Kidney epithelial cell (primary cell): ENCODE data around the gene LENG1. TPM values are rescaled to one million over a fixed set of nuclear protein-coding genes. Genes with fewer than 3 reads are reported as not detected.

Source experiments
- DNase-seq: peaks from one replicate; pipeline ENCODE4 v3.0.0-alpha.2; 2010; ENCODE audit warnings: low read depth
- H3K27me3 ChIP-seq: 2 replicates; pipeline ENCODE4 v1.6.0; 2011; ENCODE audit warnings: low read length; ENCODE audit not compliant: control insufficient read depth, insufficient read depth
- H3K36me3 ChIP-seq: 2 replicates; pipeline ENCODE4 v1.5.1; 2011; ENCODE audit warnings: low read length; ENCODE audit not compliant: control insufficient read depth, insufficient read depth
- H3K4me3 ChIP-seq: 2 replicates; pipeline ENCODE4 v1.5.1; 2011; ENCODE audit warnings: low read depth, mild to moderate bottlenecking, control low read depth, low read length
- CTCF ChIP-seq: IDR thresholded peaks from 2 replicates; pipeline ENCODE4 v1.5.1; 2011; ENCODE audit warnings: mild to moderate bottlenecking, moderate library complexity, low read length, control low read depth, inconsistent platforms; ENCODE audit not compliant: insufficient read depth, poor library complexity, severe bottlenecking
- total RNA-seq: library from RNA; depleted of rRNA; stranded (reverse); fragments of >200 nt; gene quantifications from 2 replicates; pipeline ENCODE4 v1.2.3, GENCODE V29; 2015

The LENG1 gene
- total RNA-seq, 1 donor from 2014 or later: 7.5 TPM

DNA sequence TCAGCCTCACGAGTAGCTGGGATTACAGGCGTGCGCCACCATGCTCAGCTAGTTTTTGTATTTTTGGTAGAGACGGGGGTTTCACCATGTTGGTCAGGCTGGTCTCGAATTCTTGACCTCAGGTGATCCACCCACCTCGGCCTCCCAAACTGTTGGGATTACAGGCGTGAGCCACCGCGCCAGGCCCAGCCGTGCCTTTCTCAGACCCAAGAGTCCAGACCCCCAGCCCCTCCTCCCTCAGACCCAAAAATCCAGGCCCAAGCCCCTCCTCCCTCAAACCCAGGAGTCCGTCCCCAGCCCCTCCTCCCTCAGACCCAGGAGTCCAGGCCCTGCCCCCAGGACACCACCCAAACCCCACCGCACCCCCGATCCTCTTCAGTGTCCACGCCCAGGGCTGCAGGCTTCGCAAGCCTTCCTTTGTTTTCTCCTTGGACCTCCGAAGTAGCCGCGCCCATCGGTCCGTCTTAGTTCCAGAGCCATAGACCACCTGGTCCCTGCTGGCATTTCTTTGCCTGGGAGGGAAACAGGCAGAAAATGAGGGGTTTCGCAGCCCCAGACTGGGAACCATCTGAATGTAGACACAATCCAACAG, 9.7 kb upstream of the LENG1 start:
- no peaks in the 10 kb centered on the region for H3K36me3 ChIP-seq
- H3K4me3 ChIP-seq: no peak overlapping the region
- DNase-seq: no peak

GRCh38 chr19:54168174-54168917, 8.8 kb upstream of the LENG1 start:
- no peak for DNase-seq
- Histone ChIP-seq H3K36me3 (no peaks in the 10 kb centered on the region), H3K4me3 (no peak overlapping the region), H3K27me3 (peaks cover 7% of the 10 kb centered on the region)
- TF ChIP-seq CTCF: peak; percentile 94

More for the DNA sequence above, 9.7 kb upstream of the LENG1 start:
- H3K27me3 ChIP-seq: peaks cover 6% of the 10 kb centered on the region
- no peak for TF ChIP-seq CTCF

DNA sequence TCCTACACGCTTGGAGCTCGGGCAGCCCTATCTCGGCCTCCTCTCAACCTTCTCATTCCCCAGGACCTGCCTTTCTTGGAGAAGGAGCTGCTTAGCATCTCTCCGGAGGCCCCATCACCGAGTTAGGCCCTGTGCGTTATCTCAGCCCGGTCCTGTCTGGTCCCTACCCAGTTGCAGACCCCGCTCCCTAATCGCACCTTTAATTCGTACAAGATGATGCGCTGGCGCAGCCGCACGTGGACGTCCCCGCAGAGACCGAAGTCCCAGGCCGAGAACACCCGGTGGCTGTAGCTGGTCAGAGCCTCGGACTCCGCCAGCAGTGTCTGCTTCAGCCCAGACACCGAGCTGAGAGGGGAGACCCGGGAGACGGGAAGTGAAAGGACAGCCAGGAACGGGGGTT, 5.7 kb upstream of the LENG1 start:
- Histone ChIP-seq H3K27me3 (peaks cover 5% of the 10 kb centered on the region), H3K36me3 (no peaks in the 10 kb centered on the region), H3K4me3 (no peak overlapping the region)
- TF ChIP-seq CTCF: no peak
- no peak for DNase-seq

DNA sequence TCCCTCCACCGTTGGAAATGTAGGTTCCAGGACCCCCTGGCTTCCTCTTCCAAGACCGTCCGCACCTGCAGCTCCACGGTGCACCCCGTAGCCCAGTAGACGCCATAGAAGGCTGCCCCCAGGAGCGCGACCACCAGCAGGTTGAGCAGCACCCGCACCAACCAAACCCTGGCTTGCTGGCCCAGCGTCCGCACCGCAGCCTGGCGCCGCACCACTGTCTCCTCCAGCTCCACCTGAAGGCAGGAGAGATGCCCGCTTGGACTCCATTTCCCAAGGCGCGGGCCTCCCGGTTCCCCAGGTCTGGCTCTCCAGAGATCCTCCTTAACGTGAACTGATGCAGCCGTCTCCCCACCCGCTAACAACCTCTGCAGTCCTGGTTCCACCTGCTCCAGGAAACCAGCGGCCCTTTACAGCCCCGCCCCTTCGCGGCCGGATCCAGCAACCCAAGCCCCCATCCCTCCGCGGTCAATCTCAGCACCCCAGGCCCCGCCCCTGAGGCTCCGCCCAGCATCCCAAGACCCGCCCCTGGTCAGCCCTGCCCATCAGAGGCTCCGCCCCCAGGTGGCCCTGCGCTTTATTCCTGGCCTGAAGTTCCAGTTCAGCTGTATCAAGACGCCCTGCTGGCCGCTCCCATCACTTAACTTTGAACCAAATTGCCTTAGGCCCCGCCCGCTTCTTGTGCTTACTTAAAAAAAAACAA, 5.0 kb upstream of the LENG1 start:
- no peak for TF ChIP-seq CTCF
- peaks cover 5% of the 10 kb centered on the region for H3K27me3 ChIP-seq
- no peak for DNase-seq
- no peak overlapping the region for H3K4me3 ChIP-seq
- no peaks in the 10 kb centered on the region for H3K36me3 ChIP-seq

GRCh38 chr19:54162884-54163283, 3.4 kb upstream of the LENG1 start:
- Histone ChIP-seq H3K4me3 (no peak overlapping the region), H3K36me3 (no peaks in the 10 kb centered on the region), H3K27me3 (peaks cover 5% of the 10 kb centered on the region)
- no peak for DNase-seq
- TF ChIP-seq CTCF: no peak
